OCI-LY3 (cell line): ENCODE results near the gene ZSCAN5A.

Experiments used
- H2AFZ ChIP-seq: fragments of 200-600, 300-600 bp; shearing (Covaris generic); 2 replicates; pipeline ENCODE4 v1.6.0; 2014; ENCODE audit warnings: antibody characterized with exemption, low read depth, low read length
- H3K27ac ChIP-seq: fragments of 200-600, 300-600 bp; sonication (generic); 2 replicates; pipeline ENCODE4 v1.5.1; 2014; ENCODE audit warnings: mild to moderate bottlenecking, low read length, moderate library complexity, mixed read lengths
- H3K27me3 ChIP-seq: fragments of 200-600, 300-600 bp; sonication (generic); 2 replicates; pipeline ENCODE4 v1.6.1; 2014; ENCODE audit warnings: low read depth, low read length, mixed read lengths
- H3K36me3 ChIP-seq: fragments of 200-600, 300-600 bp; sonication (generic); replicated peaks from 2 replicates; pipeline ENCODE3; 2014; ENCODE audit warnings: low read depth, low read length, mixed read lengths
- H3K4me1 ChIP-seq: fragments of 300-600, 200-600 bp; sonication (generic); 2 replicates; pipeline ENCODE4 v1.6.1; 2014; ENCODE audit warnings: low read length, mixed read lengths
- H3K4me2 ChIP-seq: fragments of 200-600, 300-600 bp; sonication (generic); 2 replicates; pipeline ENCODE4 v1.6.1; 2014; ENCODE audit warnings: low read length, mixed read lengths
- H3K4me3 ChIP-seq: fragments of 300-600, 200-600 bp; sonication (generic); 2 replicates; pipeline ENCODE4 v1.5.1; 2014; ENCODE audit warnings: antibody characterized with exemption, mild to moderate bottlenecking, low read length, moderate library complexity
- H3K79me2 ChIP-seq: fragments of 300-600, 200-600 bp; shearing (Covaris generic); 2 replicates; pipeline ENCODE4 v1.6.1; 2014; ENCODE audit warnings: mild to moderate bottlenecking, low read length, mixed read lengths
- H3K9ac ChIP-seq: fragments of 300-600, 200-600 bp; shearing (Covaris generic); 2 replicates; pipeline ENCODE4 v1.6.0; 2014; ENCODE audit warnings: mild to moderate bottlenecking, low read length, moderate library complexity
- H3K9me3 ChIP-seq: fragments of 200-600, 300-600 bp; shearing (Covaris generic); 2 replicates; pipeline ENCODE4 v1.6.1; 2014; ENCODE audit warnings: low read length, mixed read lengths; ENCODE audit not compliant: insufficient read depth
- H4K20me1 ChIP-seq: fragments of 200-600, 300-600 bp; sonication (generic); 2 replicates; pipeline ENCODE4 v1.6.1; 2016; ENCODE audit warnings: low read length, mixed read lengths; ENCODE audit not compliant: insufficient read depth
- CTCF ChIP-seq: fragments of 200-600, 300-600 bp; sonication (generic); IDR thresholded peaks from 2 replicates; pipeline ENCODE4 v1.5.1; 2014; ENCODE audit warnings: antibody characterized with exemption, low read length, low read depth
- EZH2phosphoT487 ChIP-seq: fragments of 200-600 bp; shearing (Covaris generic); IDR thresholded peaks from 2 replicates; pipeline ENCODE4 v1.6.1; 2018; ENCODE audit warnings: antibody characterized with exemption, mixed run types, low read depth

Gene ZSCAN5A

GRCh38 chr19:56351208-56351607 is 36.6 kb upstream of the ZSCAN5A start:
- Histone ChIP-seq H3K9ac (no peak overlapping the region), H2AFZ (no peak overlapping the region), H3K4me2 (no peak overlapping the region), H3K36me3 (no peaks in the 10 kb centered on the region), H3K27ac (no peak overlapping the region), H4K20me1 (no peaks in the 10 kb centered on the region), H3K4me3 (no peak overlapping the region), H3K79me2 (no peaks in the 10 kb centered on the region), H3K4me1 (no peaks in the 10 kb centered on the region), H3K9me3 (no peaks in the 10 kb centered on the region), H3K27me3 (no peaks in the 10 kb centered on the region)
- TF ChIP-seq CTCF (no peak), EZH2phosphoT487 (no peak)

GRCh38 chr19:56350416-56351045 is 35.9 kb upstream of the ZSCAN5A start:
- Histone ChIP-seq H3K4me3 (no peak overlapping the region), H3K79me2 (no peaks in the 10 kb centered on the region), H2AFZ (no peak overlapping the region), H3K4me1 (no peaks in the 10 kb centered on the region), H3K27ac (no peak overlapping the region), H3K36me3 (no peaks in the 10 kb centered on the region), H3K9me3 (no peaks in the 10 kb centered on the region), H4K20me1 (no peaks in the 10 kb centered on the region), H3K27me3 (no peaks in the 10 kb centered on the region), H3K9ac (no peak overlapping the region), H3K4me2 (no peak overlapping the region)
- no peak for TF ChIP-seq EZH2phosphoT487
- TF ChIP-seq CTCF, result peak; percentile 81

GRCh38 chr19:56348289-56348877 is 33.7 kb upstream of the ZSCAN5A start:
- Histone ChIP-seq H3K27me3 (no peaks in the 10 kb centered on the region), H3K9ac (no peak overlapping the region), H3K4me1 (no peaks in the 10 kb centered on the region), H3K36me3 (no peaks in the 10 kb centered on the region), H2AFZ (no peak overlapping the region), H3K79me2 (no peaks in the 10 kb centered on the region), H3K27ac (no peak overlapping the region), H3K4me2 (no peak overlapping the region), H3K4me3 (no peak overlapping the region), H4K20me1 (no peaks in the 10 kb centered on the region), H3K9me3 (peaks cover 2% of the 10 kb centered on the region; the same call in 1 of the 2 replicates)
- TF ChIP-seq EZH2phosphoT487, result no peak
- peak; percentile 43 for TF ChIP-seq CTCF

- Histone ChIP-seq H3K4me3 (no peak overlapping the region), H3K27ac (no peak overlapping the region), H3K9me3 (peaks cover 9% of the 10 kb centered on the region; the same call in 1 of the 2 replicates), H3K36me3 (no peaks in the 10 kb centered on the region), H2AFZ (no peak overlapping the region), H3K79me2 (no peaks in the 10 kb centered on the region), H3K9ac (no peak overlapping the region), H3K4me2 (no peak overlapping the region), H4K20me1 (no peaks in the 10 kb centered on the region), H3K27me3 (no peaks in the 10 kb centered on the region), H3K4me1 (no peaks in the 10 kb centered on the region)
- TF ChIP-seq CTCF (no peak), EZH2phosphoT487 (no peak)
Measured at GRCh38 chr19:56347163-56347778, 32.6 kb upstream of the ZSCAN5A start.
